GM19395 (cell line): ENCODE results near the gene ARHGEF4.

Experiments
- ATAC-seq: cut with Tn5 transposase; IDR thresholded peaks from one replicate; pipeline ENCODE4 v1.9.1; 2021; ENCODE audit warnings: mild to moderate bottlenecking, moderate library complexity; ENCODE audit not compliant: unreplicated experiment

ARHGEF4 gene

DNA sequence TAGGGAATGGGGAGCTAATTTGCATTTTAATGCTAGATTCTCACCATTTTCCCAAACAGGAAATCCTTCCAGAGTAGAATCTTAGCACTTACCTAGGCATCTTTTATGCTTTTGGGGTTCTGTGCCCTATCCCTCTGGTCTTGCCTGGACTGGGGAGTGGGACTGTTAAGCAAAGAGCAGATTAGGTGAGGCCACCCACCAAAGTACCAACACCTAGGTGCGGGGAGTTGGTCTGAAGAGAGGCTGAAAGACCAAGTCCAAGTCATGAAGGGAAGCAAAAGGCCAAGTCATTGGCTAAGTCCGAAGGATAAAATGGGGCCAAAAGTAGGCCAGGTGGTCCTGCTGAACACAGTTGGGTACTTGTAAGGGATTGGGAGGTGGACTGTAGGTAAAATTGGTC, 169.8 kb downstream of the ARHGEF4 start:
- no peak for ATAC-seq

- no peak for ATAC-seq
Observed at GRCh38 chr2:131008967-131009366, 172.3 kb downstream of the ARHGEF4 start.

GRCh38 chr2:131009713-131010475, 173.2 kb downstream of the ARHGEF4 start:
- ATAC-seq, result no peak

DNA sequence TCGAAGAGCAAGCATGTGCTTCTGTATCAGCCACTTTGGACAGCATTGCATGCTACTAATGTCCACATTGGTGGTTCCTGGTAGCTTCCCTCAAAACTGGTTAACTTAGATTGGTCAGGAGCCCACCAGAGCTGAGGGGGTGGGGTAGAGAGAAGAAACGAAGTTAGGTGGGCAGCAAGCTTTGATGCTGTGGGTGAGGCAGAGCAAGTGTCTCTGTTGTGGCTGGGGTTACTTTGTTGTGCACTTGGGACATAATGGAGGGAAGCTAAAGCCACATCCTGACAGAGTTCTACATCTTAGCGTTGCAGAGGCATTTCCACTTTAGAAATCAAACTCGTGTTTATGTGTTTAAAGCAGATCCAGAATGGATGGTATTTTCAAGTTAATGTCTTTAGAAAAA, 173.9 kb downstream of the ARHGEF4 start:
- ATAC-seq, result no peak

DNA sequence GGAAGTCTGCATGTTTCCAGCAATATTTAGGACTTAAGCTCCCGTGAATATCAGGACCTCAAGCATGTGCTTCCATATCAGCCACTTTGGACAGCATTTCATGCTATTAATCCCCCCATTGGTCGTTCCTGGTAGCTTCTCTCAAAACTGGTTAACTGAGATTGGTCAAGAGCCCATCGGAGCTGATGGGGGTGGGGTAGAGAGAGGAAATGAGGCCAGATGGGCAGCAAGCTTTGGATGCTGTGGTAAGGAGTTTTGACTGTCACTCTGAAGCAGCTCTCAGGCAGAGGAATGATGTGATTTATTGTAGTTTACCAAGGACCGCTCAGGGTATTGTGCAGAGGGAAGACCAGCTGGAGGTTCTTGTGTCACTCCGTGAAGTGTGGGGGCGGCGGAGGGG, 174.8 kb downstream of the ARHGEF4 start:
- no peak for ATAC-seq

DNA sequence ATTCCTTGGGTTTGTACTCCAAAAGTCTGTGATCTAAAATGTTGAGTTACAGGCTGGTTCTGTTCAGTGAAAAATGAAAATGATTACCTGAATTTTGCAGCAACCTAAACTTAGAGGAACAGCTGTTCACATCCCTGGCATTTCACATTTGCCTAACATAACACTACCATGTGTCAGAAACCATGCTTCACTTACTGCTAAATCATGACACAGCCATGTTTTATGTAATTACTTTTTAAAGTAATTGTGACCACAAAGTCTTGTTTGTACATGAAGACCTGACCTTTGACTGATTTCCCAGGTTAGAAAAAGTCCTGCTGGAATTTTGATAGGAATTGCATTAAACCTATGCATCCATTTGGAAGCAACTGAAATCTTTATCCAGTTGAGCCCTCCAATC, 177.4 kb downstream of the ARHGEF4 start:
- ATAC-seq, result no peak

DNA sequence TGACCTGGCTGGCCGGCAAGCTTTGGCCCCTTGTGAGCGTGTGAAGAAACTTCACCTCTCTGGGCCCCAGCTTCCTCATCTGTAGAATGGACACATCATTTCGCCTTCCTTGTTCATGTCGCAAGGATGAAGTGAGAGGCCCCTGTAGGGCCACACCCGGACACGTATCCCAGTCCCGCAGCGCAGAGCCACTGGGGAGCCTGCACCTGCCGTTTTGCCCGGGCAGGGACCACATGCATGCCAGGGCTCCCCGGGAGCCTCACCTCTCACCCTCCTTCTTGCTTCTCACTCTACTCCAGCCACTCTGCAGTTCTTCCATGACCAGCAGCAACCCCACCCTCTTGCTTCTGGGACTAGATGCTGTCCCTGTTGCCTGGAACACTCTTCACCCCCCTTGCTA, 179.1 kb downstream of the ARHGEF4 start:
- ATAC-seq, result no peak

DNA sequence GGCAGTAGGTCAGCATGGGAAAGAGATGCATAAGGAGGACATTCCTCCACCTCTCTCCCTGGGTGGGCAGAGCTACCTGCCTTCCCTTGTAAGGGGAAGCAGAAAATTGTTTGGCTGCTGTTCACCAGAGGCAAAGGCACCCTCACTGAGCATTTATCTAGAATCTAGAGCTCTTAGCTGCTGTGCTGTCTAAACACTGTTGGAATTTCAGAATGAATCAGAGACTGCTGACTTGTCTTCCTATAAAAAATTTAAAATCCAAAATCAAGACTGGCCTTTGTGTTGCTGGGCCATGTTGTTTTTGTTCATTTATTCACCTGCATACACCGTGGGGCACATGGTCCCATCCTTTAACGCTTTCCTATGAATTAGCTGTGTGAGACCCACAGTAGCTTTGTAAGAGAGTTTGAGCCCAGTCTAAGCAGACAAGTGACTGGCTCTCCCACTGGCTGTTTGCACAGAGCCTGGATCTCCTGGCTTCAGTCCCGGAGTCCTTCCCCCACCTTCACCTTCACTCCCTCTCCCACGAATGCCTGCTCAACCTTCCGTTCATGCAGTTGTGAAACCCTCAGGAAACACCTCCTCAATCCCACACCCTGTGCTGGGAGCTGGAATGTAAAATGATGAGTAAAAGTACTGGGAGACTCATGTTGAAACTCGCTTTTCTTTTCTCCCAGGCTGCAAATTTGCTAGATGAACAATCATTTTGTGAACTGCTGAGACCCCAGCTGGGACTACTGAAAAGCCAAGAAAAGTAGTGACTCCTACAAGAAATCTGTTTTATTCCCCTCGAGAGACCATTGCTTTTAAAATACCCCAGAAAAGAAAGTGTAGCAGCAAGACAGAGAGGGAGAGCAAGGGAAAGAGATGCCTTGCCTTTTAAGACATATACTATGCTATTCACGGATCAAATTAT, 180.4 kb downstream of the ARHGEF4 start:
- no peak for ATAC-seq

DNA sequence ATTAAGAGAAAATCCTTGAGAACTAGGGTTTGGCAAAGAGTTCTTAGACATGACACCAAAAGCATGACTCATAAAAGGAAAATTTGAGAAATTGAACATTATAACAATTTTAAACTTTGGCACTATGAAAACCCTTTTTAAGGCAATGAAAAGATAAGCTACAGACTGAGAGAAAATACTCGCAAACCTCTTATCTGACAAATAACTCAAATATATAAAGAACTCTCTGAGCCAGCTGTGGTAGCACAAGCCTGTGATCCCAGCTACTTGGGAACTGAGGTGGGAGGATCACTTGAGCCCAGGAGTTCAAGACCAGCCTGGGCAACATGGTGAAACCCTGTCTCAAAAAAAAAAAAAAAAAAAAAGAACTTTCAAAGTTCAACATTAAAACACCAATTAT, 186.0 kb downstream of the ARHGEF4 start:
- no peak for ATAC-seq

DNA sequence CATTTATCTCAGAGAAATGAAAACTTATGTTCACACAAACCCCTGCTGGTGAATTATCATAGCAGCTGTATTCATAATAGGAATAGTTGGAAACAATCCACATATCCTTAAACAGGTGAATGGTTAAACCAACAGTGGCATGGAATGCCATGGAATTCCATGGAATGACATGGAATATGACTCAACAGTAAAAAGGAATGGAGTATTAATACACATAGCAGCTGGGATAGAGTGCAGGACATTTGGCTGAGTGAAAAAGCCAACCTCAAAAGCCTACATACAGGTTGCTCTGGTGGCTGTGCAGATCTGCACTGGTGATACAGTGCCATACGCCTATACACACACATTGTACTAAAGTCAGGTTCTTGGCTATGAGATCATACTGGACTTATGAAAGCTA, 187.0 kb downstream of the ARHGEF4 start:
- no peak for ATAC-seq

GRCh38 chr2:131026919-131027318, 190.2 kb downstream of the ARHGEF4 start:
- no peak for ATAC-seq

- ATAC-seq, result no peak
Observed at GRCh38 chr2:131027566-131028528, 191.1 kb downstream of the ARHGEF4 start.

GRCh38 chr2:131029812-131030211, 193.1 kb downstream of the ARHGEF4 start:
- no peak for ATAC-seq

- ATAC-seq, result no peak
Observed at GRCh38 chr2:131030478-131030971, 193.8 kb downstream of the ARHGEF4 start.

GRCh38 chr2:131031431-131031841, 194.7 kb downstream of the ARHGEF4 start:
- ATAC-seq, result no peak

GRCh38 chr2:131031875-131032274, 195.2 kb downstream of the ARHGEF4 start:
- ATAC-seq, result no peak

GRCh38 chr2:131032393-131032836, 195.7 kb downstream of the ARHGEF4 start:
- ATAC-seq, result no peak

DNA sequence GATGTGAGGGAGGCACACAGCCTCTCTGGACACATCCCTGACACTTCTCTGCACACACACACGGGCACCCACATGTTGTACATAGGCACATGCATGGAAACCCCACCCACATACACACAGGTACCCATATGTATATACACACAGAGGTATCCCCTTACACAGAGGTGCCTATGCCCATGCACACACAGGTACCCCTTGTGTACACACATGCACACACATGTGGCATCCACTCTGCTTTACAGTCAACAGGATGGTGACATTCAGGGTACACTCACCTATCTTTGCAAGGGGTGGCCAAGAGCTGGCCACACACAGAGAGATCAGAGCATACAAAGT, 197.0 kb downstream of the ARHGEF4 start:
- ATAC-seq, result no peak

GRCh38 chr2:131034122-131035051, 197.7 kb downstream of the ARHGEF4 start:
- ATAC-seq, result no peak
